ENCODE data around the gene SUPT7L. TPM values are rescaled to one million over a fixed set of nuclear protein-coding genes. Genes with fewer than 3 reads are reported as not detected.

Gene SUPT7L
- total RNA-seq, 1 donor from 2014 or later: 42.6 TPM

GRCh38 chr2:27645197-27645596 is 18.2 kb downstream of the SUPT7L start:
- H3K36me3 Mint-ChIP-seq: peaks cover 34% of the 10 kb centered on the region
- H3K4me3 Mint-ChIP-seq: no peak overlapping the region
- no peak for DNase-seq (ENCODE audit: low spot score in 2 of 2, unreplicated experiment in 2 of 2)
- TF ChIP-seq CTCF (IDR thresholded peaks at IDR 0.05; ENCODE audit: unreplicated experiment): no peak
- no peaks in the 10 kb centered on the region for H3K9me3 Mint-ChIP-seq
- H3K27me3 Mint-ChIP-seq (ENCODE audit: low read depth): no peaks in the 10 kb centered on the region
- H3K27ac Mint-ChIP-seq: no peak overlapping the region
- H3K4me1 Mint-ChIP-seq: no peaks in the 10 kb centered on the region

DNA sequence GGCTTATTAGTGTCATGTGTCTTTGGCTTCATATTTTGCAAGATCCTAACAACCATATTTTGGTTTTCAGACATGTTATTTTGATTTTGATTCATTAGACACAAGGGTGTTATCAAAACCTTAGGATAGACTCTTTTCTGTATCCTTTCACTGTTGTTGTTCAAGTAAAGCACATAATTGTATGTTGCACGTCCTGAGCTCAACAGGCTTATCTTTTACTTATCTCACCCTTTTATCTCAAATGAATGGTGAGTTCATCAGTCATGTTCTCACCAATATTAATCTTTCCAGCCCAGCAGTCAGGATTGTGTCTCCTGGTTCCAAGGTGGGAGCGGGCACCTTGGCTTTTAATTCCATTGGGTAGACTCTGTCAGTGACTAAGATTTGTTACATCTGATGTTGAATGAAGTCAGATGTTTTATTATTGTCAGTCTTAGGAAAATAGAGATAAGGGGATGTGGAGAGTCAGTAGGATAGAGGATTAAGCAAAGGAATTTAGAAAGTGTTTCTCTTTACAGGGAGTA is 22.6 kb downstream of the SUPT7L start:
- H3K27me3 Mint-ChIP-seq (ENCODE audit: low read depth): no peaks in the 10 kb centered on the region
- H3K4me3 Mint-ChIP-seq: no peak overlapping the region
- TF ChIP-seq CTCF (IDR thresholded peaks at IDR 0.05; ENCODE audit: unreplicated experiment): no peak
- no peaks in the 10 kb centered on the region for H3K9me3 Mint-ChIP-seq
- no peaks in the 10 kb centered on the region for H3K4me1 Mint-ChIP-seq
- peaks cover 31% of the 10 kb centered on the region for H3K36me3 Mint-ChIP-seq
- no peak overlapping the region for H3K27ac Mint-ChIP-seq
- no peak for DNase-seq (ENCODE audit: low spot score in 2 of 2, unreplicated experiment in 2 of 2)

GRCh38 chr2:27638709-27639108 is 24.7 kb downstream of the SUPT7L start:
- Mint-ChIP-seq H3K4me1 (no peaks in the 10 kb centered on the region), H3K9me3 (no peaks in the 10 kb centered on the region), H3K36me3 (peaks cover 42% of the 10 kb centered on the region), H3K27me3 (ENCODE audit: low read depth) (no peaks in the 10 kb centered on the region), H3K27ac (no peak overlapping the region), H3K4me3 (no peak overlapping the region)
- no peak for TF ChIP-seq CTCF (IDR thresholded peaks at IDR 0.05; ENCODE audit: unreplicated experiment)
- DNase-seq (ENCODE audit: low spot score in 2 of 2, unreplicated experiment in 2 of 2): no peak

DNA sequence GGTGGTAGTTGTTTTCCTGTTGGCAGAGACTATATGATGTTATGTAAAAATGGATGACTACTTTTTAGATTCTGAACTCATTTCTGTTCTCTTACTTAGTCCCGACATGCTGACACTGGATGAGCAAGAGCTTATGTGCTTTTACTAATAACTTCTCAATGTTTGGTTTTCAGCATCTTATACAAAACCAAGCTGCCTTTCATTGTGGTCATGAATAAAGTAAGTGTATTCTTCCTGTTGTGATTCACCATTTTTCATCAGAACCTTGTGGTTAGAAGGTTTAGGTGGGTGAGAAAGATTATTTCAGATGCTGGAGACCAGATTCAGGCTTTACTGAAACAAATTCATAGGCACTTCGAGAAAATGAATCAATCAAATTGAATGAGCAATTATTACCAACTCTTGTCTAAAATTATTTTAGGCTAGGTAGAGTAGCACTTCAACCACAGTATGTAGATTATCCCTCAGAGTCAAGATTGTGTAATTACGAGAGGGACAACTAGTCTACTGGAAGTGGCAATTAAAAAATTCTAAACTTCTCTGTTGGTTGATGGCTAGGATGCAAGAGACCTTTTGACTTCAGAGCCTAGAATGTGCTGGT is 25.3 kb downstream of the SUPT7L start:
- Mint-ChIP-seq H3K27me3 (ENCODE audit: low read depth) (no peaks in the 10 kb centered on the region), H3K4me3 (no peak overlapping the region), H3K4me1 (no peaks in the 10 kb centered on the region), H3K9me3 (no peaks in the 10 kb centered on the region), H3K36me3 (peaks cover 41% of the 10 kb centered on the region), H3K27ac (no peak overlapping the region)
- TF ChIP-seq CTCF (IDR thresholded peaks at IDR 0.05; ENCODE audit: unreplicated experiment): no peak
- no peak for DNase-seq (ENCODE audit: low spot score in 2 of 2, unreplicated experiment in 2 of 2)

DNA sequence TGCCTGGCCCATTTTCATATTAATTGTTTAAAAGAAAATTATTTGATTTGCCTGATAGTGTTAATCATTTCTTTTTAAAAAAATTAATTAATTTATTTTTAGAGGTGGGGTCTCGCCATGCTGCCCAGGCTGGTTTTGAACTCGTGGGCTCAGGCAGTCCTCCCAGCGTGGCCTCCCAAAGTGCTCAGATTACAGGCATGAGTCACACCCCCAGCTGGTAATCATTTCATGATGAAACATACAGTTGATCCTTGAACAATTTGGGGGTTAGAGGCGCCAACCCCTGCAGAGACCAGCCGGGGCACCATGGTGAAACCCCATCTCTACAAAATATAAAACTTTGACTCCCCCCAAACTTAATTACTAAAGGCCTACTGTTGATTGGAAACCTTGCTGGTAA is 26.6 kb downstream of the SUPT7L start:
- no peaks in the 10 kb centered on the region for H3K4me1 Mint-ChIP-seq
- no peak for TF ChIP-seq CTCF (IDR thresholded peaks at IDR 0.05; ENCODE audit: unreplicated experiment)
- H3K27me3 Mint-ChIP-seq (ENCODE audit: low read depth): no peaks in the 10 kb centered on the region
- no peak overlapping the region for H3K27ac Mint-ChIP-seq
- no peaks in the 10 kb centered on the region for H3K9me3 Mint-ChIP-seq
- H3K4me3 Mint-ChIP-seq: no peak overlapping the region
- H3K36me3 Mint-ChIP-seq: peaks cover 49% of the 10 kb centered on the region
- no peak for DNase-seq (ENCODE audit: low spot score in 2 of 2, unreplicated experiment in 2 of 2)
